Activated CD8-positive, alpha-beta memory T cell treated with anti-CD3 and anti-CD28 coated beads, Interleukin-2, amount 50 U/mL, for 4 hours (primary cell): ENCODE data around the gene FRMD4B.
"Not testable (repeated sequence)": the region's sequence is repeated elsewhere in the genome, so short reads cannot be mapped to it uniquely, and the experiment has no call there.

Experiments used
- DNase-seq: peaks from one replicate; pipeline ENCODE4 v3.0.0-alpha.2; 2020

Gene FRMD4B

GRCh38 chr3:69320871-69321271 lies 65.0 kb downstream of the FRMD4B start:
- DNase-seq, result no peak

GRCh38 chr3:69319652-69320051 lies 66.2 kb downstream of the FRMD4B start:
- no peak for DNase-seq

- DNase-seq, result no peak
Measured at GRCh38 chr3:69318410-69318809, 67.5 kb downstream of the FRMD4B start.

- no peak for DNase-seq
Measured at GRCh38 chr3:69313251-69313650, 72.6 kb downstream of the FRMD4B start.

- no peak for DNase-seq
Measured at GRCh38 chr3:69309814-69310213, 76.1 kb downstream of the FRMD4B start.

GRCh38 chr3:69306239-69307185 lies 79.4 kb downstream of the FRMD4B start:
- DNase-seq, result peak; percentile 55

GRCh38 chr3:69305011-69305410 lies 80.9 kb downstream of the FRMD4B start:
- no peak for DNase-seq

- no peak for DNase-seq
Measured at GRCh38 chr3:69304396-69304795, 81.5 kb downstream of the FRMD4B start.

- no peak for DNase-seq
Measured at GRCh38 chr3:69300296-69300695, 85.6 kb downstream of the FRMD4B start.

- DNase-seq, result no peak
Measured at GRCh38 chr3:69299344-69299743, 86.5 kb downstream of the FRMD4B start.

GRCh38 chr3:69297501-69297900 lies 88.4 kb downstream of the FRMD4B start:
- no peak for DNase-seq

GRCh38 chr3:69296995-69297394 lies 88.9 kb downstream of the FRMD4B start:
- DNase-seq, result no peak

- DNase-seq, result no peak
Measured at GRCh38 chr3:69294014-69294766, 91.7 kb downstream of the FRMD4B start.

- no peak for DNase-seq
Measured at GRCh38 chr3:69292959-69293574, 92.8 kb downstream of the FRMD4B start.

GRCh38 chr3:69292185-69292584 lies 93.7 kb downstream of the FRMD4B start:
- no peak for DNase-seq

GRCh38 chr3:69290430-69290829 lies 95.5 kb downstream of the FRMD4B start:
- DNase-seq, result no peak

GRCh38 chr3:69290006-69290405 lies 95.9 kb downstream of the FRMD4B start:
- no peak for DNase-seq

GRCh38 chr3:69288161-69288895 lies 97.6 kb downstream of the FRMD4B start:
- DNase-seq, result no peak

GRCh38 chr3:69283913-69284611 lies 101.8 kb downstream of the FRMD4B start:
- no peak for DNase-seq

- DNase-seq, result no peak
Measured at GRCh38 chr3:69283496-69283895, 102.4 kb downstream of the FRMD4B start.

GRCh38 chr3:69282181-69282580 lies 103.7 kb downstream of the FRMD4B start:
- DNase-seq, result peak; percentile 54

GRCh38 chr3:69277403-69277802 lies 108.5 kb downstream of the FRMD4B start:
- DNase-seq, result not testable (repeated sequence)
